Smooth muscle cell (in vitro differentiated cells): ENCODE measurements around the gene PP2D1. TPM values are rescaled to one million over a fixed set of nuclear protein-coding genes. Genes with fewer than 3 reads are reported as not detected.

Experiments used
- DNase-seq: peaks from one replicate; lab custom pipeline; 2025; ENCODE audit not compliant: unreplicated experiment; lab: John Stamatoyannopoulos, UW
- H2AFZ ChIP-seq: fragments of 200-600 bp; sonication (generic); 2 replicates; pipeline ENCODE4 v1.6.0; 2016; ENCODE audit warnings: antibody characterized with exemption, low read depth, mild to moderate bottlenecking
- H3F3A ChIP-seq: fragments of 200-600 bp; sonication (generic); 2 replicates; pipeline ENCODE4 v1.6.0; 2017; ENCODE audit warnings: antibody characterized with exemption, low read depth
- H3K27ac ChIP-seq: fragments of 200-600 bp; sonication (generic); 2 replicates; pipeline ENCODE4 v1.5.1; 2016; ENCODE audit warnings: low read depth, mild to moderate bottlenecking
- H3K27me3 ChIP-seq: fragments of 200-600 bp; sonication (generic); 2 replicates; pipeline ENCODE4 v1.6.1; 2016; ENCODE audit warnings: low read depth, mild to moderate bottlenecking
- H3K36me3 ChIP-seq: fragments of 200-600 bp; sonication (generic); 2 replicates; pipeline ENCODE4 v1.5.1; 2016; ENCODE audit warnings: low read depth
- H3K4me1 ChIP-seq: fragments of 200-600 bp; sonication (generic); 2 replicates; pipeline ENCODE4 v1.5.1; 2016; ENCODE audit warnings: low read depth
- H3K4me2 ChIP-seq: fragments of 200-600 bp; sonication (generic); 2 replicates; pipeline ENCODE4 v1.6.0; 2016; ENCODE audit warnings: mild to moderate bottlenecking
- H3K4me3 ChIP-seq: fragments of 200-600 bp; sonication (generic); 2 replicates; pipeline ENCODE4 v1.5.1; 2016; ENCODE audit warnings: mild to moderate bottlenecking
- H3K79me2 ChIP-seq: fragments of 200-600 bp; sonication (generic); 2 replicates; pipeline ENCODE4 v1.6.0; 2016; ENCODE audit warnings: low read depth, mild to moderate bottlenecking
- H3K9ac ChIP-seq: fragments of 200-600 bp; sonication (generic); 2 replicates; pipeline ENCODE4 v1.6.0; 2016; ENCODE audit warnings: low read depth
- H3K9me3 ChIP-seq: fragments of 200-600 bp; sonication (generic); replicated peaks from 2 replicates; pipeline ENCODE4 v1.5.1; 2016; ENCODE audit warnings: low read depth
- H4K20me1 ChIP-seq: fragments of 200-600 bp; sonication (generic); 2 replicates; pipeline ENCODE4 v1.6.0; 2016; ENCODE audit warnings: low read depth
- CTCF ChIP-seq: fragments of 200-600 bp; sonication (generic); IDR thresholded peaks from 2 replicates; pipeline ENCODE4 v1.5.1; 2017; ENCODE audit warnings: borderline replicate concordance, mild to moderate bottlenecking, antibody characterized with exemption; ENCODE audit not compliant: insufficient read depth, poor library complexity, severe bottlenecking
- WGBS: methylation state at CpG from one replicate; pipeline ENCODE4 v1.1.7; 2016; ENCODE audit warnings: low lambda C conversion rate; 5-methylcytosine and 5-hydroxymethylcytosine counted together
- polyA plus RNA-seq: library from polyadenylated mRNA; unstranded; fragments of >200 nt; fragmentation: Nextera tagmentation; extraction: Ambion mirVana; gene quantifications from 2 replicates; pipeline ENCODE4 v1.2.1, GENCODE V29; 2016
- total RNA-seq: library from RNA; depleted of rRNA; stranded (reverse); fragments of >200 nt; gene quantifications from 2 replicates; pipeline ENCODE4 v1.2.3, GENCODE V29; 2014

The PP2D1 gene
- total and polyA plus RNA-seq, 2 experiments from 2014 or later: 0.40 TPM; not detected in 1

GRCh38 chr3:19970327-19970726, 41.7 kb downstream of the PP2D1 start:
- DNase-seq: no peak
- Histone ChIP-seq H3K4me1 (no peaks in the 10 kb centered on the region), H3K27me3 (no peaks in the 10 kb centered on the region), H3K4me3 (no peak overlapping the region), H3F3A (no peaks in the 10 kb centered on the region), H4K20me1 (peaks cover 100% of the 10 kb centered on the region), H3K36me3 (peaks cover 16% of the 10 kb centered on the region), H3K9me3 (no peaks in the 10 kb centered on the region), H3K4me2 (no peak overlapping the region), H2AFZ (no peak overlapping the region), H3K27ac (no peak overlapping the region), H3K9ac (no peak overlapping the region), H3K79me2 (peaks cover 96% of the 10 kb centered on the region)
- 85% methylated on average over 8 of the region's 8 CpGs for WGBS
- no peak for TF ChIP-seq CTCF

GRCh38 chr3:19967812-19968211, 44.3 kb downstream of the PP2D1 start:
- Histone ChIP-seq H3K4me1 (no peaks in the 10 kb centered on the region), H3K27ac (no peak overlapping the region), H4K20me1 (peaks cover 100% of the 10 kb centered on the region), H3K9me3 (no peaks in the 10 kb centered on the region), H3K36me3 (peaks cover 13% of the 10 kb centered on the region), H3K27me3 (no peaks in the 10 kb centered on the region), H3K4me3 (no peak overlapping the region), H2AFZ (no peak overlapping the region), H3K9ac (no peak overlapping the region), H3K4me2 (no peak overlapping the region), H3K79me2 (peaks cover 100% of the 10 kb centered on the region), H3F3A (no peaks in the 10 kb centered on the region)
- WGBS: 96% methylated on average over 4 of the region's 4 CpGs
- no peak for DNase-seq
- TF ChIP-seq CTCF: no peak

GRCh38 chr3:19967208-19967607, 44.9 kb downstream of the PP2D1 start:
- peaks cover 100% of the 10 kb centered on the region for H4K20me1 ChIP-seq
- no peak overlapping the region for H3K4me2 ChIP-seq
- no peaks in the 10 kb centered on the region for H3K27me3 ChIP-seq
- peaks cover 100% of the 10 kb centered on the region for H3K79me2 ChIP-seq
- no peaks in the 10 kb centered on the region for H3K4me1 ChIP-seq
- H3K9me3 ChIP-seq: no peaks in the 10 kb centered on the region
- 94% methylated on average over 6 of the region's 6 CpGs for WGBS
- H3K36me3 ChIP-seq: peaks cover 13% of the 10 kb centered on the region
- H3K4me3 ChIP-seq: no peak overlapping the region
- no peak overlapping the region for H3K9ac ChIP-seq
- no peak overlapping the region for H3K27ac ChIP-seq
- no peak for DNase-seq
- TF ChIP-seq CTCF: no peak
- H3F3A ChIP-seq: no peaks in the 10 kb centered on the region
- no peak overlapping the region for H2AFZ ChIP-seq

- H2AFZ ChIP-seq: no peak overlapping the region
- 96% methylated on average over 4 of the region's 4 CpGs for WGBS
- no peak overlapping the region for H3K27ac ChIP-seq
- H3K4me2 ChIP-seq: no peak overlapping the region
- DNase-seq: no peak
- H3K9ac ChIP-seq: no peak overlapping the region
- peaks cover 11% of the 10 kb centered on the region for H3K36me3 ChIP-seq
- TF ChIP-seq CTCF: no peak
- H3K27me3 ChIP-seq: no peaks in the 10 kb centered on the region
- no peaks in the 10 kb centered on the region for H3K4me1 ChIP-seq
- H4K20me1 ChIP-seq: peaks cover 100% of the 10 kb centered on the region
- no peak overlapping the region for H3K4me3 ChIP-seq
- no peaks in the 10 kb centered on the region for H3F3A ChIP-seq
- peaks cover 100% of the 10 kb centered on the region for H3K79me2 ChIP-seq
- H3K9me3 ChIP-seq: no peaks in the 10 kb centered on the region
These were observed 50.1 kb downstream of the PP2D1 start for GRCh38 chr3:19961960-19962359.
